Tibial nerve (tissue), 3 donors: ENCODE measurements around the gene POMC.

Experiments used
- POLR2A ChIP-seq, 2 donors: fragments of 450-650 bp; IDR thresholded peaks; one replicate each; pipeline ENCODE4 v1.6.1; 2017; ENCODE audit warnings: antibody characterized with exemption in 2 of 2, mild to moderate bottlenecking in 2 of 2, moderate library complexity in 2 of 2
- TF ChIP-seq, protein P1 (sequence below), 5 experiments: fragments of 200-600 bp in 3 of 5; fragments of 450-650 bp in 2 of 5; sonication (generic) in 3 of 5; IDR thresholded peaks; one replicate each; pipeline ENCODE4 v1.5.1; 2016 to 2019; ENCODE audit warnings: antibody characterized with exemption in 5 of 5, mild to moderate bottlenecking in 3 of 5, moderate library complexity in 2 of 5

GRCh38 chr2:25149646-25150045 lies 18.7 kb downstream of the POMC start:
- no peak for TF ChIP-seq POLR2A (IDR thresholded peaks at IDR 0.05)
- TF ChIP-seq, protein P1, sequence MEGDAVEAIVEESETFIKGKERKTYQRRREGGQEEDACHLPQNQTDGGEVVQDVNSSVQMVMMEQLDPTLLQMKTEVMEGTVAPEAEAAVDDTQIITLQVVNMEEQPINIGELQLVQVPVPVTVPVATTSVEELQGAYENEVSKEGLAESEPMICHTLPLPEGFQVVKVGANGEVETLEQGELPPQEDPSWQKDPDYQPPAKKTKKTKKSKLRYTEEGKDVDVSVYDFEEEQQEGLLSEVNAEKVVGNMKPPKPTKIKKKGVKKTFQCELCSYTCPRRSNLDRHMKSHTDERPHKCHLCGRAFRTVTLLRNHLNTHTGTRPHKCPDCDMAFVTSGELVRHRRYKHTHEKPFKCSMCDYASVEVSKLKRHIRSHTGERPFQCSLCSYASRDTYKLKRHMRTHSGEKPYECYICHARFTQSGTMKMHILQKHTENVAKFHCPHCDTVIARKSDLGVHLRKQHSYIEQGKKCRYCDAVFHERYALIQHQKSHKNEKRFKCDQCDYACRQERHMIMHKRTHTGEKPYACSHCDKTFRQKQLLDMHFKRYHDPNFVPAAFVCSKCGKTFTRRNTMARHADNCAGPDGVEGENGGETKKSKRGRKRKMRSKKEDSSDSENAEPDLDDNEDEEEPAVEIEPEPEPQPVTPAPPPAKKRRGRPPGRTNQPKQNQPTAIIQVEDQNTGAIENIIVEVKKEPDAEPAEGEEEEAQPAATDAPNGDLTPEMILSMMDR (IDR thresholded peaks at IDR 0.05) = no peak
